ENCODE measurements around the gene ENTR1.
"Not testable (repeated sequence)": the region's sequence is repeated elsewhere in the genome, so short reads cannot be mapped to it uniquely, and the experiment has no call there.

ENTR1 gene

GRCh38 chr9:136418182-136419091 is 8.0 kb upstream of the ENTR1 start:
- no peak for DNase-seq

DNA sequence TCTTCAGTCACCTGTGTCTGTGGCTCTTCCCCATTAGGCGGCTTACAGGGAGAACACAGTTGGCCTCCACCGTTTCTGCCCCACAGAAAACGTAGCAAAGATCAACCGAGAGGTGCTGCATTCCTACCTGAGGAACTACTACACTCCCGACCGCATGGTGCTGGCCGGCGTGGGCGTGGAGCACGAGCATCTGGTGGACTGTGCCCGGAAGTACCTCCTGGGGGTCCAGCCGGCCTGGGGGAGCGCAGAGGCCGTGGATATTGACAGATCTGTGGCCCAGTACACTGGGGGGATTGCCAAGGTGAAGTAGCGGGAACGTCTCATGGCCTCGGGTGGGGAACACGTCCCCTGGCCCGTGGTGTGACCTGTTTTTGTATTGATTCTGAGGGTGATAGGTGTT is 6.5 kb upstream of the ENTR1 start:
- no peak for DNase-seq

- no peak for DNase-seq
Observed at GRCh38 chr9:136416427-136416826, 6.0 kb upstream of the ENTR1 start.

GRCh38 chr9:136412962-136413361 is 2.5 kb upstream of the ENTR1 start:
- no peak for DNase-seq

- DNase-seq: no peak
Observed at GRCh38 chr9:136411378-136411777, 964 bp upstream of the ENTR1 start.

- DNase-seq: peak in 1 of 2 donors; percentile 39
Observed at GRCh38 chr9:136409557-136410455, 608 bp downstream of the ENTR1 start.

GRCh38 chr9:136407911-136408310 is 2.5 kb downstream of the ENTR1 start:
- no peak for DNase-seq

DNA sequence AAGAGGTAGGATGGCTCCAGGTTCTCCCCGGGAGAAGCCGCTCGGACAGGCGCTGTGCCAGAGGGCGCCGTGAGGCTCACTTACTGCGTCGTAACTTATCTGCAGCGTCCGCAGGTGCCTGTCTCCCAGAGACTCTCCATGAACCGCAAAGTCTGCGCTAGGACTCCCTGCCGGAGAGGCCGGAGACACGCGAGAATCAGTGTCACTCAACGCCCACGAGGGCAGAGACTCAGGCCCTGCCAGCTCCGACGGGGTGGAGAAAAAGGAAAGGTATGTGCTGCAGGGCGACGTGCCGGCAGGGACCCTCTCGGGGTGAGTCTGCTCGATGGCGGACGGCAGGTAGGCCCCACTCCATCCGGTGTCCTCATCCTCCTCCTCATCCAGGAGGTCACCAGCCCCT is 3.4 kb downstream of the ENTR1 start:
- not testable (repeated sequence) for DNase-seq

GRCh38 chr9:136405904-136406303 is 4.5 kb downstream of the ENTR1 start:
- DNase-seq: not testable (repeated sequence)

- DNase-seq: no peak
Observed at GRCh38 chr9:136405481-136405880, 4.9 kb downstream of the ENTR1 start.

DNA sequence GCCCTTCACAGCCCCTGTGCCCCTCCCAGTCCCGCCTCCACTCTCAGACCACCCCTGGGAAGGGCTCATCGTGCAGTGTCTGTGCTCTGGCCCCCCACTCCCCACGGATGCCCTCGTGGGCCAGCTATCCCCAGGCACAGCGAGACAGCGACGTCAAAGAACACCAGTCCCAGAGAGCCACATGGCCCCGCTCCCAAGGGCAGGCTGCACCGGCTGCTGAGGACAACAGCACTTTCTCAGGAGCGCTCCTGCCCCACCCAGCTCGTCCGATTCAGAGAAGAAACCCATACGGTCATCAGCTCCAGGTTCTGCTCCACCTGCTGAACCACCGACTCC is 5.6 kb downstream of the ENTR1 start:
- no peak for DNase-seq

GRCh38 chr9:136403915-136404800 is 6.3 kb downstream of the ENTR1 start:
- peak in 1 of 2 donors; percentile 68 for DNase-seq

DNA sequence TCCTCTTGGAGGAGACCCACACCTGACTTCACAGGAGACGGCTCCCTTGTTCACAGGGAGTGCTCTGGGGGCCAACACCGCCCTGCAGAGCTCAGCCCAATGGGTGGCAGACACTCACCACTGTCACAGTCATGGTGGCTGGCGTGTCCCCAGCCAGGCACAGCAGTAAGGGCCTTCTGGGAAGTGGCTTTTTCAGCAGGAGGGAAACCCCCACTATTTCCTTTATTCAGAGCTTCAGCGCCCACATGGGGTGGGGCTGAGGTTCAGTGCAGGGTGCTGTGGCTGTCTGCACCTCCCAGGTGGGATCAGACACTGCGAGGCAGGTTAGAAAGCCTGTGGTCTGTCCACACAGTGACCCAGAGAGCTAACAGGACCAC is 6.9 kb downstream of the ENTR1 start:
- peak; percentile 80 to 91 for DNase-seq

DNA sequence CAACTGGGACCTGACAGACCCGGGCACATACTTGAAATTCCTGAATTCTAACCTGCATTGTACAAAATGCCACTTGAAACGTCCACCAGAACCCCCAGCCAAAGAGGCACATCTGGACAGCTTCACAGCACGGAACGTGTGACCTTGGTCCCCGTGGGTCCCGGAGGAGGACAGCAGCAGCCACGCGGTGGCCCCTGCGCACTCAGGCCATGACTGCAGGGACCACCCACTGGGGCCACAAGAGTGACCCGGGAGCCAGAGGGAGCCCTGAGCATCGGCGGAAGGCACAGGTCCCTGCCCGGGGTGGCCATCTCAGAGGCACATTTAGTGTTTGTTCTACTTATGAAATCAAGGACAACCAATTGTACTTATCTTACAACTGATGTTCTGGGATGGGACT is 8.3 kb downstream of the ENTR1 start:
- no peak for DNase-seq

- no peak for DNase-seq
Observed at GRCh38 chr9:136401173-136401922, 9.1 kb downstream of the ENTR1 start.

DNA sequence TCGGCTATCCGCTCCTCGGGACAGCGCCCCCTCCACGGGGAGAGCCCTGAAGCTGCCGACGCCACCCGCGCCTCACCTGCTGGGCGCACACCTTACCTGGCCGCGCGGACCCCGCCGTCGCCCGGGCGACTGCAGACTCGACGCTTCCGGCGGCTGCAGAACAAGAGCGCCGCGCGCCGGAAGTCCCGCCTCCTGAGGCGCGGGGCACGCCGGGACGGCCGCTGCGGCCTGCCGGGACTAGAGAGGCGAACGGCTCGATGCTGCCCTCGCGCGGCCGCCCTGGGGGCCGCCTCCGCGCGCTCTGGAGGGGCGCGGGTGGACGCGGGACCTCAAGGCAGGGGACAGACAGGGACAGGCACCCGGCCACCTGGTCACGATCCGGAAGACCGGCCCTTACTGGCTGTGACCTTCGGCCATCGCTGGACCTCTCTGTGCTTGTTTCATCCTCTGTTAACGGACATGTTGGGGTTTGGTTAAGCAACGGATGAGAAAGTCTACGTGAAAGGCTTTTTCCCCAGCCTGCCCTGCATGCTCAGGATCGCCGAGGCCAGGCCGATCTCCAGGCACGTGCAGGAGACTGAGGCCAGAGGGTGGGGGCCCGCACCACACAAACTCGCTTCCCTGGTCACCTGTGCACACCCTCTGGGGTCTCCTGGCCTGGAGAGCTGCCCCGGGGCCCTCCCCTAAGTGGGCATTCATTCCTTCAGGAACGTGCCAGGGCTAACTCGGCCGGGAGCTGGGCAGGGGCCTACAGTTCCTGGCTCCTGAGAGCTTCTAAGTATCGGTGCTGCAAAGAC is 10.2 kb downstream of the ENTR1 start, which contains the start of gene SNAPC4:
TSS of gene SNAPC4 (minus strand) at position 133 of the 797 bp plus-strand sequence. CDS start 1,742 bp downstream, outside the sequence.
- DNase-seq: peak; percentile 87 to 91

GRCh38 chr9:136399176-136400037 is 11.0 kb downstream of the ENTR1 start:
- peak in 1 of 2 donors; percentile 49 for DNase-seq

DNA sequence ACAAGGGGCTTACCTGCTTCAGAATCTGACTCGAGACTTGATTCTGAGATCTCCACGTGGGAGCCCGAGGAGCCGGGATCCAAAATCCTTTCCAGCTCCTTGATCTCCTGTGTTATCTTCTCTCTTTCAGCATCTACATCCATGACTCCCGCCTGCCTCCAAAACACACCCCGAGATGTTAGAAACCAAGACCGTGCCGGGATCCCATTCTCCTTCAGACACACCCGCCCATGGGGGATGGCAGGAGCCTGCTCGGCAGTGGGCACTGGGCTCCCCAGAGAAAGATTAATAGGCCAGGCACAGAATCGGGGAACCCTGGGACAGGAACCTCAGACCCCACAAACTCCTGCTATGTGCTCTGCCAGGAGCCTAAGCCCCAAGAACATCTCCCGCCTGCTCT is 12.1 kb downstream of the ENTR1 start:
- no peak for DNase-seq

- no peak for DNase-seq
Observed at GRCh38 chr9:136397643-136398042, 12.8 kb downstream of the ENTR1 start.

- no peak for DNase-seq
Observed at GRCh38 chr9:136396219-136396515, 14.2 kb downstream of the ENTR1 start.
